HG03457 (cell line): ENCODE measurements around the gene USP13.
"Not testable (repeated sequence)": the region's sequence is repeated elsewhere in the genome, so short reads cannot be mapped to it uniquely, and the experiment has no call there.

Experiments
- ATAC-seq: cut with Tn5 transposase; IDR thresholded peaks from one replicate; pipeline ENCODE4 v1.9.1; 2021; ENCODE audit warnings: moderate number of reproducible peaks; ENCODE audit not compliant: unreplicated experiment

Gene USP13

DNA sequence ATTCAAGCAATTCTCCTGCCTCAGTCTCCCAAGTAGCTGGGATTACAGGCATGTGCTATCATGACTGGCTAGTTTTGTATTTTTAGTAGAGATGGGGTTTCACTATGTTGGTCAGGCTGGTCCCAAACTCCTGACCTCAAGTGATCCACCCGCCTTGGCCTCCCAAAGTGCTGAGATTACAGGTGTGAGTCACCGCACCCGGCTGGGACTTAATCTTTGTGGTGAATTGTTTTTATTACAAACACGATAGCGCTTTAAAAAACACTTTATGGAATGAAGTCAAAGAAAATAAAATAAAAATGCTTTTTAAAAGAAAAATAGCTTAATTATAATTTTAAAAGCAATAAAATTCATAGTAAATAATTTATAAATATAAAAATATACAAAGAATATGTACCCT is 130.0 kb downstream of the USP13 start:
- not testable (repeated sequence) for ATAC-seq

DNA sequence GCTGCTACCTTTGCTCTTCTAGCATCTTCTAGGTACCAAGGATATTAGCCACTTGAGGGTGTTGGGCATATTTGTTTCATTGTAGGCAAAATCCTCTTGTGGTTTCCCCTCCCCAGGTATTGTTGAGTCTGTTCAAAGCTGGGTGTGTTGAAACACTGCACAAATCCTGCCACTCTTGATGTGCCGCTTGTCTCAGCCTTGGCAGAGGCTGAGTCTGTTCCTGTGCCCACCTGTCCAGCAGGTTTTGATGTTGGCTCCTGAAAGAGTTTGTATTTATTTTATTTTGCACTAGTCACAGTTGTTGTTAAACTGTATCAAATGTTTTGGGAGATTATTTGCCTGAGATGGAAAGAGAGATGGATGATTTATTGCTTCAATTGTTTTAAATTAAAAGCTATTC is 136.2 kb downstream of the USP13 start:
- ATAC-seq: no peak

DNA sequence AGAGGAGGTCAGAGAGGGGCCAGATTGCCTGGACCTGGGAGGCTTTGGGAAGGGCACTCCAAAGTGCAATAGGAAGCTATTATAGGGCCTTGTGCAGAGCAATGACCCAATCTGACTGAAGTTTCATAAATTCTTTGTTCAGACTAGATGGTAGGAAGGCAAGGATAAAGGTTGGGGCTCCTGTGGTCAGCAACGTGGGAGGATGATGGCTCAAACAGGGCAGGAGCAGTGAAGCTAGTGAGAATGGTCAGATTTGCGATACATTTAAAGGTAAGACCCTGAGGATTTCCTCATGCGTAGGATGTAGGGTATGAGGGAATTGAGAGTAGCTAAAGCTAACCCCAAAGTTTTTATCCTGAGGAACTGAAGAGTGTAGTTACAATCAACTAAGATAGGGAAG is 139.0 kb downstream of the USP13 start:
- no peak for ATAC-seq

DNA sequence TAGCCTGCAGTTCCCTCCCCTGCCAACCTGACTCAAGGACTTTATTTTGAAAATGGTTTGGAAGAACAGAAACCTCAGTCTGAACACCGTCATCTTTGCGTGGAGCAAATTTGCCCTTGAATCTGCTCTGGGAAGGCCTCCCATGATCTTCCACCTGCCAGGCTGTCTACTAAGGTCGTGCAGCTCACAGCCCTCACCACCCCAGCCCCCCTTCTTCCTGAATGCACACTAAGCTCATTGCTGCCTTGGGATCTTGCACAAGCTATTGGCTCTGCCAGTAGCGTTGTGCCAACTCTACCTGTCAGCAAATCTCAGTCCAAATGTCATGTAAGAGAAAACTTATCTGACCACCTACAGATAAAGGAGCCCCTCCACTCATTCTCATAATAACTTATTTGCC is 141.5 kb downstream of the USP13 start:
- no peak for ATAC-seq

DNA sequence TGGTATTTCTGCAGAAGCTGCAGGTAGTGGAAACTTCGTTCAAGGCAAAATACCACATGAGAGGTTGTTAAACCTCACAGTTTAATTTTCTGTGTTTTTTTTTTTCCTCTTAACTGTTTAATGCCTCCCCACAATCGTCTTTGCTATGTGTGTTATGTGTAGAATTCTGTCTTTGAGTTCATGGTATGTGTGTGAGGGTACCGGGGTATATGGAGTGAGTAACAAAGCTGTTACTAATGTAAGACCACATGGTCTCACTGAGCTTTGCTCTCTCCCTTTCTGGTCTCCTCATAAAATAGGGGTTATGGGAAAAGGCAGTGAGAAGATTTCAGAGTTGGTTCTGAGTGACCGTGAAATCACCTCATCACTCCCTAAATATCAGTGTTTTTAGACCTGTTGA is 143.6 kb downstream of the USP13 start:
- ATAC-seq: no peak

DNA sequence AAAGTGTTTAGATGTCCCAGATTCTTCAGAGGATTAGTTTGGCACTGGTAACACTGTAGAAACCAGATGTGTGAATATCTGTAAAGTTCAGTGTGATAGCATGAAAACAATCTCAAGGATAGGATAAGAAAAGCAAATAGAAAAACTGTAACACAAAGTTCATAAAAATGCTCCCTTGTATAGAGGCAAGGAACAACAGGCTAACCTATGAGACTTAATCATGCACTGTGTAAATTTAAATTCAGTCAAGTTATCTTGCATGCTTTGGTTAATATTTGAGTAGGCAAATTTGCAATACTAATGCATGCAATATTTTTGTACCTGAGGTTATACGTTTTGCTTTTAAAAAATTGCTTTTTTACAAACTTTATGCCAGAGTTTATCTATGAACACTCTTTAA is 144.4 kb downstream of the USP13 start:
- ATAC-seq: no peak

DNA sequence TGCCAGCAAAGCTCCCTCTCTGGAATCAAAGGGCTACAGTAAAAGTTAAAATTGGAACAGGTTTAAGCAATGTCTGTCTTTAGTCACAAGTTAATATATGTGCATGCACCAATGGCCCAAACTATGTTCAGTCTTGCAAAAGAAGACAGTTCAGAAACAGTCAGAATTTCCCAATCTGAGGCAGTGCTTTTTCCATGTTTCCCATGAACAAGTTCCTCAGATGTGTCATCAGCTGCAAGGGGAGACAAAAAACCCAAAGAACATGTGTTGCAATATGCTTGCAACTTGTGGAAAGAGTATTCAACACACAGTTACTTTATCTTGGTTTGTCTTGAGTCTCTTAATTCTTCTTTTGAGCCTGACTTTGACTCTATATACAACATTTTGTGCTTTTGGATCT is 148.4 kb downstream of the USP13 start:
- ATAC-seq: no peak

DNA sequence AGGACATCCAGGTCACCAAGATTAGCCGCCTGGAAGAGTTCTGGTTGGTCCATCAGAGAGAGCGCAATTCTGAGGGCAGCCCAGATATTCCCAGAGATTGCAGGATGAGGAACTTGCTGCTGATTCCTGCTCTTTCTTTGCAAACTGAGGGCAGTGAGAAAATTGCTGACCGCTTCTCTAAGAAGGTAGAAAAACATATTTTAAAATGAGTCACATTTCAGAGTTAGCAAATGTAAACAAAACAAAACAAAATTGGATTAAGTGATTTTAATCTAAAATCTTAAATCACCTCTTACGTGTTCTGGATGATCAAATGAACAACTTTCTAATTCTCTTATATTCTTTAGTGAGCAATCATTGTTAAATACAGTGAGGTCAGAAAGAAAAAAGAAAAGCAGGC is 149.0 kb downstream of the USP13 start:
- ATAC-seq: no peak

DNA sequence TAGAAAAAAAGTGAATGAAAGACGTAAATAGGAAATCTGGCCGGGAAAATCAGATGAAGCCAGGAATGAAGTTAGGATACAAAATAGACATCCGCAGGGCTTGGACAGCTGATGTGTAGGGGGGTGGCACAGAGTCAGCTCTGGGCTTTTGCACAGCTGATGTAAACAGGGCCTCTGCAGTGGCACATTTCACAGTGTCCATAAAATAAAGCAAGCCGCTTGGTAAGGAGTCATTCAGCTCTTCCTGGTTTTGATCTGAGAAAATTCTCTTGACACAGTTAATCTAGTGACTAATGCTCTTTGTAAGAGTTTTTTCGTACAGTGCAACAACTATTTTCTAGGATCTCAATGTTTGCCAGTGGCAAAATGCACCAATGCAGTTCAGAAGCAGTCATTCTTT is 153.3 kb downstream of the USP13 start:
- ATAC-seq: no peak

DNA sequence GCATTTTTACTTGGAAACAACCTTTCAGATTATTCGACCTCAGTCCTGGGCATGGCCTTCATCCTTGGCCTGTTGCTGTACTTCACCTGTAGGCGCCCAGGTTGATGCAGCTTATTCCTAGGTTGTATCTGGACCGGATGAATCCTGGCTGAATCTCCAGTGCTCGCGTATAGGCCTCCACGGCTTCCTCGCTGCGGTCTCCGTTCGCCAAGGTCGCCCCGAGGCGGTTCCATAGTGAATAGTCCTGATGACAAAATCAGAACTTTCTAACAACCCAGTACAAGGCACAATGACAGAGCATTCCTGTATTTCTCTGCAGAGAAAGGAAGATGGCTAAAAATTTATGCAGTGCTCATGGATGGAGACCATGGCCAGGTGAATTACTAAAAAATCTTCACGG is 154.7 kb downstream of the USP13 start:
- ATAC-seq: no peak

DNA sequence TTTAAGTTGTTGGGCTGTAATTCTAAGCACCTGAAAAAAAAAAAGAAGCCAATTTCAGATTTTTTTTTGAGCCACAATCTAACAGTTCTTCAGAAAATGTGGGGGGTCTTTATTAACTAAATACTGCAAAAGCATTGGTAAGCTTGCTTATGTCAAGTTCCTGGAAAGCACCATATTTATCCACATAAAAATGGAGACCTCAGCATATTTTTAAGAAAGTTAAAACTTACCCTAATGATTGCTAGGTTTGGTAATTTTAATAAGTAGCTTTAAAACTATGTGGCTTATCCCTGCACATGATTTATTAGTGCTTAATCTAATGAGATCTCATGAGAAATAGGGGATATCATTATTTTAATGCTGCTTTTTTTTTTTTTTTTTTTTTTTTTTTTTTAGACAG is 156.8 kb downstream of the USP13 start:
- ATAC-seq: no peak

DNA sequence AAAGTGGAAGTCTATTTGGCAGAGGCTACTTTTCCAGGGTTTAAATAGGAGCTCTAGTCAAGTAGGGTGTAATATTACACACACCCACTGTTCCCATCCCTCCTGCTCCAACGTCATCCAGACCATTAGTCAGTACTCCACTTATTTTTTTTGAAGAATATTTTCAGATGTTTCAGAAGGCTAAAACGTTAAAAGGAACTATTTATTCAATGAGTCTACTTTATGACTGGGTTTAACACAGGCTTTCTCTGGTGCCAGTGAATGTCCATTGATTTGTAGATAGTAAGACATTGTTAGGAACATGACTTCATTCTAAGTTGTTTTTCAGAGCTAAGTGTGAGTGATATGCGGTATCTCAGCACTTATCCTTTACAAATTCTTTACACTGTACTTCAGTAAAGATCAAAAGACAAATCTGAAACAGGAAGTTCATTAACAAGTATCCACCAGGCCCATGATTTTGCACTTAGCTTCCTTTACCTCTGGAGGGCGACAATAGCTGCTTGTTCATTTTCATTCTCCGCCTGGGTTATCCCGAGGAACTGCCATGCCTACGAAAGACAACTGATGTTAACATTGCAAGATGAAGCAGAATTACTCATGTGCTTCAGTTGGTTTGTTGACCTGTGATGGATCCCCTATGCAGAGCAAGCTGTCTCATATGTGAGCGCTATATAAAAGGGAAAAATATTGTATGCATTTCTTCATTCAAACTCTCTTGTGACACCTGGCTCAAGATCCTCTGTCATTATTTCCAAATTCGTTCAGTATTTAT is 158.7 kb downstream of the USP13 start:
- peak; percentile 72 for ATAC-seq

DNA sequence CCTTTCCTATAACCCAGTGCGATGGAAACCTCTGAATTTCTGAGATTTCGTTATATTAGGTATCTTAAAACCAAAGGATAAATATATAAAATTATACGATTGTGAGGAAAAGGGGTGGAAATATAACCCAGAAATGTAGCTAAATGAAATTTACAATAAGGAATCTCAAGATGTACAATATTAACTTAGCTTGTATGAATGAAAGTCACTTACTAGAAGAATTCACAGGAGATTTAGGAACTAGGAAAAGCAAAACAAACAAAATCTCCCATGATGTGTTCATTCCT is 159.2 kb downstream of the USP13 start:
- no peak for ATAC-seq

DNA sequence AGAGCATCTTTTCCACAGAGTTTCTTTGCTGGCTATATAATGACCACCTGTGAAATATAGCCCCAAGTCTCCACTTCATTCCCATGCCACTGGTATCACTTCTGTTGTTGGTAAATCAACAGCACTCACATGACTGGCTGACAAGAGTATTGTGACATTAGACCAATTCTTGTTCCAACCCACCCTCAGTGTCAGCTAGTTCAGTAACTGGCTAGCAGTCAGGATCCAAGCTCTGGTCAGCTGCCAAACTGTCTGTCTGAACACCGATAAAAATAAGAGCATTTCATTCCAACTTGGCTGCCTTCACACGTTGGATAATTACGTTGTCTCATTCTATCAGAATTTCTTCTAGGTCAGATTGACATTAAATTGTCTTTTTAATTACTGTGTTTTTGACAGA is 166.5 kb downstream of the USP13 start:
- ATAC-seq: no peak

DNA sequence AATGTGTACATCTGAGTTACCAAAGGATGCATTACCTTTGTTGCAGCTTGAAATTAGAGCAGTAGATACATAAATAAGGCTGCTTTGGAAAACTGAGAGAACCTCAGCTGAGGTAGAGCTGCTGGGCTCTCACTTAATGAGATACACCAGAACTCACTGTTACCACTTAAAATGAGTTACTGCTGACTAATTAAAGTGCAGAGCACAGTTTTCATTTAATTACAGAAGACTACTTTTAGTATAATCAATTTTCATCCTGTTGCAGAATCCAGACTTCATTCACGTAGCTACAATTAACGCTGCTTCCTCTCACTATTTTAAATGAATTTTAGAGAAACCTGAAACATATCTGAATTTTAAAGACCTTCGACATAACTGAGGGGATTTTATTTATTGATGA is 169.5 kb downstream of the USP13 start:
- no peak for ATAC-seq

DNA sequence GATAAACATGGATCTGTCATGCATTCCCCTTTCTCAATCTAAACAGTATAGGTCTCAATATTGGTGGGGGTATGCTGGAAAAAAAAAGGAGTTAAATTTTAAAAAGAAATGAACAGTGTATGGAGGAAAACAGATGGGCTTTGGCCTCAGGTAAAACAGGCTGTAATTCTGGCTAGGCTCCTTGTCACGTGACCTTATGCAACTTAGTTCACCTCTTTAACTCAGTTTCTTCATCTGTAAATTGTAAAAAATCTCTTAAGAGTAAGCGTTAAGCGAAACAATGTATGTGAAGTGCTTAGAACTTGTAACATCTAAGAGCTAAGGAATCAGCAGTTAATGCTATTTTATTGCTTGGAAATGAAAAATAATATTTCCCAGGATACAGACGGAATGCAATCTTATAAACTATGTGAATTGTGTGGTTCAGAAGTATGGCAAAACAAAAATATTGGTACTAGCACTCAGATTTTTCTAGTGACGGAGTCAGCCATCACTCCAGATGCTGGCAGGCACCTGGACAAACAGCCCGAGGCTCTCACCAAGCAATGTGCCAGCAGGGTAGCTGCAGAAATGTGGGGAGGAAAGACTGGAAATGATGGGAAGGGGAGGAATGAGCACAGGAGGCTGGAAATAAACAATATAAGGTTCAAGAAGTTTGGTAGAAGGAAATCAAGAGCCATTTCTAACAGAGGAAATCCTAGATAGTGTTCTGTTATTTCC is 172.8 kb downstream of the USP13 start:
- ATAC-seq: no peak

DNA sequence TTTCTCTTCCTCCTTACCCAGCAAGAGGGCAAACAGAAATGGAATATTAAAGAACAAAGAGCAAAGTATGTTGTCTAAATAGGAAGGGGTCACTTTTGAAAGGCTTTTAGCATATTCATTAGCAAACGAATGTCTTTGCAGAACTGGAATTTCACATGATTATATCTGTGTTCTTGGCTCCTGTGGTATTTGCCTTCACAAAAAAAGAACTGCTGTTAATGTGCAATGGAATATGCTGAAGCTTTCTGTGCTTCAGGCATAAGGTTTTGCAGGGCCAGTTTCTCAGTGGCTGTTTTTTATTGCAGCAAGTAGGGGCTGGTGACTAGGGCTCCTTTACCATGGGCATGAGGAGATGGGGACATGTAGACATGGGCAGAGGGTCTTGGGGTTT is 173.4 kb downstream of the USP13 start:
- no peak for ATAC-seq

DNA sequence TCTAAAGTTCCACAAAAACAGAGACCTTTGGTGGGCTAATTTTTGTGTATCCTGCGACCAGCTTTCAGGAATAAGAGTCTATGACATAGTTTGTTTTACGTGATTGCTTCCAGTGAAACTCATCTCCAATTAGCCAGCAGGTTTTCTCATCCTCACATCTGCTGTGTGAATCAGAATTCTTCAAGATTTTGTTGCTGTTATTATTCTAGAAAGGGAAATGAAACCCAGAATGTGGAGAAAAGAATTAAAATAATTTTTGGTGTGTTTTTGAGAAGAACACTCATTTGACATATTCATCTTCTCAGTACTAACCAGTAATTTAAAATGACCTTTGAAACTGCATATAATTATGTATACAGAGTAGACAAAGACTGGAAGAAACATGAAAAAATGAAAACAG is 175.9 kb downstream of the USP13 start:
- no peak for ATAC-seq

DNA sequence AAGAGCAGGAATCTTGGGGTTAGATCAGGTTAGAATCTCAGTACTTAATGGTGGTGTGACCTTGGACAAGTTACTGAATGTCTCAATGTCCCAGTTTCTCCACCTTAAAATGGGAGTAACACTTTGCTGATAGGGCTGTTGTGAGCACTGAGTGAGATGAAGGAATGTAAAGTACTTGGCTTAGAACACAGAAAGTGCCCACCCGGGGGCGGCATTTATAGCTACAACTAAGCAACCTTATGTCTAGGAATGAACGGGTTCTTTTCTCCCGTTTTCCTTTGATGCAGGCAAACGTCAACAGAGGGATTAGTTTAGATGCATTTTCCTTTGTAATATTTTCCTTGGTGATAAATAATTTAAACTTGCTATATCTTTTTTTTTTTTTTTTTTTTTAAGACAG is 176.6 kb downstream of the USP13 start:
- ATAC-seq: no peak

DNA sequence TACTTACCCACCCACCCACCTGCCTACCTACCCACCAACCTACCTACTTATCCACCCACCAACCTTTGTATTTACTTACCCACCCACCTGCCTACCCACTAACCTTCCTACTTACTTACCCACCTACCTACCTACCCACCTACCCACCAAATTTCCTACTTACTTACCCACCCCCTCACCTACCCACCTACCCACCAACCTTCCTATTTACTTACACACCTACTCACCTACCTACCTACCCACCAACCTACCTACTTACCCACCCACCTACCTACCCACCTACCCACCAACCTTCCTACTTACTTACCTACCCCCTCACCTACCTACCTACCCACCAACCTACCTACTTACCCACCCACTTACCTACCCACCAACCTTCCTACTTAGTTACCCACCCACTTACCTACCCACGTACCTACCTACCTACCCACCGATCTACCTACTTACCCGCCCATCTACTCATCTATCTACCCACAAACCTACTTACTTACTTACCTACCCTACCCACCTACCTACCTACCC is 179.6 kb downstream of the USP13 start:
- no peak for ATAC-seq

DNA sequence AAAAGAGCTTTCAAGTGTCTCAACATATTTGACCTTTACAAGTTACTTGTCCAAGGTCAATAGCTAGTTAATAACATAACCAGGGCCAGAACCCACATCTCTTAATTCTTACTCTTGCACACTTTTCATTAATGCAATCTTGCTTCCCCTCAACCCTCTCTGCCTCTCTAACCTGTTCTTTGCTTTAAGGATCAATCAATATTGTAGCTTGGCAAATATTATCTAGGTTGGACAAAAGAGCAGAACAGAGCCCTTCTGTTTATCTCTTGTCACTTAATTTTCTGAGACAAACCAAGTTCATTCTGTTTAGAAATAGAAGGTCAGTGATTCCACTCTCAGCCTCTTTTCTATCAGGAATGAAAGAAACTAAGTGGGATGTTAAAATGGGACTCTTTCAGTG is 180.5 kb downstream of the USP13 start:
- no peak for ATAC-seq

DNA sequence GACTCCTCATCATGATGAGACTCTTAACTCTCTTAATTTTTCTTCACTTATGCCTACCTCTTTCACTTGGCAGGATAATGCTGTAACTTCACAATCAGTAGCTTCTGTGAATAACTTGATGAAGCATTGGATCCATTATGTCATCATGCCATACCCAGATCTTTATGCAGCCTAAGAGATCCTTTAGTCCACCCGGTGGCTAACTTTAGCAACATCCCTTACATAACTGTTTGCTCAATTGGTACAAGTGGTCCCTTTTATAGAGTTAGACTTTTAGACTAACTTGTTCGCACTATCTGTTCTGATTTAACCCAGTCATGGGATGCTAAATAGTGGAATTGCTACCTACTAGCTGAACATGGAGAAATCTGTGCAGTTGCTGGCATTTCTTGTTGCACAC is 184.5 kb downstream of the USP13 start:
- ATAC-seq: no peak
